ENCODE data around the gene LGALS3BP.

DNA sequence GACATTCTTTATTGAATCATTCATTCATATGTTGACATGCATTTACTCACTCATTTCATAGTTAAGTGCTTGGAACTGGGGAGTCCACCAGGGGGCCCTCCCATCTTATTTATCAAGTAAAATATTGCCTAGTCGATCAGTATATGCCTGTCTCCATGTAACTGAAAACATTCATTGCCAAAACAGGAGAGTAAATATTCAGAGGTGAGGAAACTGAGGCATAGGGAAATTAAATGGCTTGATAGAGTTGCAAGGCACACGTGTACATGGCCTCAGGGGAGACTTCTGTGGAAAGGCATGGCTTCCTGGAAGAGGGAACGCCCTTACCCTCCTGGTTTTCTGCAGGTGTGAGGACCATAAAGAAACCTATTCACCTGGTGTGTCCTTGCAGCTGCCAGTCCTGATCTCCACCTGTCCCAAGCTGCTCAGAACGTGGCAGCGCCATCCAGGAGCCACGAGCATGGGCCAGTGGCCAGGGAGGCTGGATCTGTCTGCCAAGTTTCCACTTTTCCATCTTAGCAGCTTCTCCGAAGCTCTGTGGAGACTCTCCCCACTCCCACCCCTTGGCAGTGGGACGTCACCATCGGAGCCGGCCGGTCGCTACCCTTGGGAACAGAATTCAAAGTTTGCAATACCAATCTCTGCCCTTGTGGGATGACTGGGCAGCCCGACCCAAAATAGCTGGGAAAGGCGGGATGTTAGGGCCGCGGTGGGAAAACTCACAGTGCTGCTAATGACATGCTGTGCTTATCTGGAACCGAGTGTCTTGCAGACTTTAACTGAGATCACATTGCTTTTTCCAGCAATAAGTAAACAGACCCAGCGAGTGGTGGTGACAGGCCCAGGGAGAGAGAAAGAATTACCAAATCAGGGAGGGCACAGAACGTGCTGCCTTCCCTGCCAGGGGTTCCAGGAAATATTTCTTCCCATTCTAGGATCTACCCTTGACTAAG lies 40.2 kb upstream of the LGALS3BP start:
- TF ChIP-seq, protein P1, sequence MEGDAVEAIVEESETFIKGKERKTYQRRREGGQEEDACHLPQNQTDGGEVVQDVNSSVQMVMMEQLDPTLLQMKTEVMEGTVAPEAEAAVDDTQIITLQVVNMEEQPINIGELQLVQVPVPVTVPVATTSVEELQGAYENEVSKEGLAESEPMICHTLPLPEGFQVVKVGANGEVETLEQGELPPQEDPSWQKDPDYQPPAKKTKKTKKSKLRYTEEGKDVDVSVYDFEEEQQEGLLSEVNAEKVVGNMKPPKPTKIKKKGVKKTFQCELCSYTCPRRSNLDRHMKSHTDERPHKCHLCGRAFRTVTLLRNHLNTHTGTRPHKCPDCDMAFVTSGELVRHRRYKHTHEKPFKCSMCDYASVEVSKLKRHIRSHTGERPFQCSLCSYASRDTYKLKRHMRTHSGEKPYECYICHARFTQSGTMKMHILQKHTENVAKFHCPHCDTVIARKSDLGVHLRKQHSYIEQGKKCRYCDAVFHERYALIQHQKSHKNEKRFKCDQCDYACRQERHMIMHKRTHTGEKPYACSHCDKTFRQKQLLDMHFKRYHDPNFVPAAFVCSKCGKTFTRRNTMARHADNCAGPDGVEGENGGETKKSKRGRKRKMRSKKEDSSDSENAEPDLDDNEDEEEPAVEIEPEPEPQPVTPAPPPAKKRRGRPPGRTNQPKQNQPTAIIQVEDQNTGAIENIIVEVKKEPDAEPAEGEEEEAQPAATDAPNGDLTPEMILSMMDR (IDR thresholded peaks at IDR 0.05 in 2 of 3, conservative IDR thresholded peaks at IDR 0.05 in 1 of 3; ENCODE audit: borderline replicate concordance in 1 of 3, insufficient read depth in 1 of 3, low read depth in 2 of 3, low read length in 2 of 3): peak; percentile 89 to 99 (median 96)
- no peak for TF ChIP-seq POLR2AphosphoS5 (IDR thresholded peaks at IDR 0.05; ENCODE audit: low read depth, low read length)
